PFSK-1 (cell line): ENCODE results near the gene RDX.

Experiments used
- FOXP2 ChIP-seq: optimal IDR thresholded peaks from 2 replicates; pipeline ENCODE3; 2011; ENCODE audit warnings: borderline replicate concordance, control low read depth, inconsistent platforms; ENCODE audit not compliant: insufficient read depth; ENCODE audit errors: extremely low read length, extremely low read depth
- POLR2AphosphoS5 ChIP-seq: IDR thresholded peaks from 2 replicates; pipeline ENCODE4 v1.6.1; 2012; ENCODE audit warnings: low read depth, mild to moderate bottlenecking, control low read depth, low read length, moderate library complexity
- SIN3A ChIP-seq: IDR thresholded peaks from 2 replicates; pipeline ENCODE4 v1.6.1; 2012; ENCODE audit warnings: mild to moderate bottlenecking, low read length, moderate library complexity, borderline replicate concordance; ENCODE audit not compliant: insufficient read depth
- TAF1 ChIP-seq: IDR thresholded peaks from 2 replicates; pipeline ENCODE4 v1.6.1; 2012; ENCODE audit warnings: low read length, control low read depth, borderline replicate concordance; ENCODE audit not compliant: insufficient read depth
- TF ChIP-seq, protein P1 (sequence below), 2 experiments: IDR thresholded peaks; 2 replicates each; pipeline versions ENCODE4 v1.6.1 to v1.8.0; 2011 to 2012; ENCODE audit warnings: low read depth in 2 of 2, low read length in 2 of 2, control low read depth in 1 of 2, inconsistent platforms in 1 of 2, mild to moderate bottlenecking in 1 of 2, moderate library complexity in 1 of 2; ENCODE audit not compliant: insufficient read depth in 1 of 2

The RDX gene

GRCh38 chr11:110185599-110185998, 110.8 kb downstream of the RDX start:
- TF ChIP-seq POLR2AphosphoS5 = no peak
- no peak for TF ChIP-seq SIN3A
- no peak for TF ChIP-seq FOXP2
- TF ChIP-seq, protein P1, sequence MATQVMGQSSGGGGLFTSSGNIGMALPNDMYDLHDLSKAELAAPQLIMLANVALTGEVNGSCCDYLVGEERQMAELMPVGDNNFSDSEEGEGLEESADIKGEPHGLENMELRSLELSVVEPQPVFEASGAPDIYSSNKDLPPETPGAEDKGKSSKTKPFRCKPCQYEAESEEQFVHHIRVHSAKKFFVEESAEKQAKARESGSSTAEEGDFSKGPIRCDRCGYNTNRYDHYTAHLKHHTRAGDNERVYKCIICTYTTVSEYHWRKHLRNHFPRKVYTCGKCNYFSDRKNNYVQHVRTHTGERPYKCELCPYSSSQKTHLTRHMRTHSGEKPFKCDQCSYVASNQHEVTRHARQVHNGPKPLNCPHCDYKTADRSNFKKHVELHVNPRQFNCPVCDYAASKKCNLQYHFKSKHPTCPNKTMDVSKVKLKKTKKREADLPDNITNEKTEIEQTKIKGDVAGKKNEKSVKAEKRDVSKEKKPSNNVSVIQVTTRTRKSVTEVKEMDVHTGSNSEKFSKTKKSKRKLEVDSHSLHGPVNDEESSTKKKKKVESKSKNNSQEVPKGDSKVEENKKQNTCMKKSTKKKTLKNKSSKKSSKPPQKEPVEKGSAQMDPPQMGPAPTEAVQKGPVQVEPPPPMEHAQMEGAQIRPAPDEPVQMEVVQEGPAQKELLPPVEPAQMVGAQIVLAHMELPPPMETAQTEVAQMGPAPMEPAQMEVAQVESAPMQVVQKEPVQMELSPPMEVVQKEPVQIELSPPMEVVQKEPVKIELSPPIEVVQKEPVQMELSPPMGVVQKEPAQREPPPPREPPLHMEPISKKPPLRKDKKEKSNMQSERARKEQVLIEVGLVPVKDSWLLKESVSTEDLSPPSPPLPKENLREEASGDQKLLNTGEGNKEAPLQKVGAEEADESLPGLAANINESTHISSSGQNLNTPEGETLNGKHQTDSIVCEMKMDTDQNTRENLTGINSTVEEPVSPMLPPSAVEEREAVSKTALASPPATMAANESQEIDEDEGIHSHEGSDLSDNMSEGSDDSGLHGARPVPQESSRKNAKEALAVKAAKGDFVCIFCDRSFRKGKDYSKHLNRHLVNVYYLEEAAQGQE (IDR thresholded peaks at IDR 0.05; ENCODE audit: insufficient read depth in 1 of 2, low read depth in 2 of 2, low read length in 2 of 2) = no peak
- TF ChIP-seq TAF1 = no peak

DNA sequence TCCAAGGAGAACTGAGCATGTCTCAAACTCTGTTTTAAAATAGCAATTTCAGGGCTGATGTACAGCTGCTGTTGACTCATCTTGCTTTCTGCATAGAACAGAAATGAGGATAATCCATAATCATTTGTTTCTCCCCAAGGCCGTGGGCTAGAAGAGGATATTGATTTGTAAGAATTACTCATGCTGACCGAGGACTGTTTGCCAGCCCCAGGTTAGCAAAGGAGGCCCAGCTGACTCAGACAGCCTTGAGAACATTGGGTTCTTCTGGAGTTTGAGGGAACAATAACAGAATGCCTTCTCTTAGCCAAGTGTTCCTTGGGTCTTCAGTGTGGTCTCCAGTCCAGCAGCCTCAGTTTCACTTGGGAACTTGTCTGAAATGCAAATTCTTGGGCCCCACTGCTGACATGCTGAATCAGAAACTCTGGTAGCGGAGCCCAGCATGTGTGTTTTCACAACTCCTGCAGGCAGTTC, 111.3 kb downstream of the RDX start:
- TF ChIP-seq FOXP2 (no peak), TAF1 (no peak), SIN3A (no peak), POLR2AphosphoS5 (no peak)
- TF ChIP-seq, protein P1 (IDR thresholded peaks at IDR 0.05; ENCODE audit: insufficient read depth in 1 of 2, low read depth in 2 of 2, low read length in 2 of 2) = no peak

DNA sequence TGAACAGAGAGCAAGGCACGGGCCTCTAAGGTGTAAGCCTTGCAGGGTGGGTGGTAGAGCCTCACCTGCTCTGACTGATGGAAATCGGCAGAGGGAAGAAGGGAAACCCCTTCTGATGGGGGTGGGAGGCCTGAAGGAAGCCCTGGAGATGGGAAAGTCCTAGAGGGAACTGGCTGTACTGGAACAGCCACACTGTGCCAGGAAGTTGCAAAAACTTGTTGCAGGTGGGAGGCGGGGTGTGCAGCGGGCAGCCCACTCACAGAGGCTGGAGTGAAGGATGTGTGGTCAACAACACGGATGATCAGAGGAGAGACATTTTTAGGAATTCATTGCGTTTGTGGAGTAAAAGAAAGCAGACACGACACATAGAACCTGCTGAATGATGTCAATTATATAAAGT, 112.0 kb downstream of the RDX start:
- TF ChIP-seq, protein P1 (IDR thresholded peaks at IDR 0.05; ENCODE audit: insufficient read depth in 1 of 2, low read depth in 2 of 2, low read length in 2 of 2) = no peak
- no peak for TF ChIP-seq FOXP2
- TF ChIP-seq TAF1 = no peak

DNA sequence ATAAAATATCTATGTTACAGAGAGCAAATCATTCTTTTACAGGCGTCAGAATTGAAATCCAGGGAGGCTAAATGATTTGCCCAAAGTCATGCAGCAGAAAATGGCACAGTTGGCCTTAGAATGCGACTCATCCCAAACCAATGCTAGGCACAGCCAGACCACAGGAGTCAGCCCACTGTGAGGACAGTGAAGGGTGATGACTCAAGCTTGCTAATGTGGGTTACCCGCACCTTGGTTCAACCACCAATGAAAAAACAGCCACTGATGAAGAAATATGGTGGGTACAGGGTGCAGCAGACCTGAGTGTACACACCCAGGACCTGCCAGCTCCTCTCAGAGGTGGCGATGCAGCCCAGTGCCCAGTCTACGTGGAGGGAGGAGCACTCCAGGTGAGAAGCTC, 113.5 kb downstream of the RDX start:
- TF ChIP-seq SIN3A (no peak), TAF1 (no peak), FOXP2 (no peak), POLR2AphosphoS5 (no peak)
- TF ChIP-seq, protein P1 (IDR thresholded peaks at IDR 0.05; ENCODE audit: insufficient read depth in 1 of 2, low read depth in 2 of 2, low read length in 2 of 2) = no peak

DNA sequence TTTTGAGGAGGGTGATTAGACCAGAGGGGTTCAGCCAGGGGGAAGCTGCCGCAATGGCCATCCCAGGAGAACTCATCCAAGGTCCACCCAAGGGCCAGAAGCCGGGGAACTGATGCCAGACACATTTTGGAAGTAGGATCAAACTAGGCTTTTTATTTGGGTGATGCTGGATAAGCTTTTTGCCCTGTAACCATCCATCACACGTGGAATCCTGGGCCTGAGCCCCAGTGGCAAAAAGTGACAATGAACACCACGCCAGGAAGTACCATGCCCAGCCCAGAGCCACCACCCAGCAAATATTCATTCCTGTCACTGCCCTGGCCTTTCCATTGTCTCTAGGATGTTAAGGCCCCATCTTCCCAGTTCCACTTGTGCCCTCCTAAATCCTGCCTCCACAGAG, 117.3 kb downstream of the RDX start:
- TF ChIP-seq POLR2AphosphoS5 (no peak), TAF1 (no peak), SIN3A (no peak), FOXP2 (no peak)
- TF ChIP-seq, protein P1 (IDR thresholded peaks at IDR 0.05; ENCODE audit: insufficient read depth in 1 of 2, low read depth in 2 of 2, low read length in 2 of 2) = no peak
